SU-DHL-6 (cell line): ENCODE measurements around the gene ARHGAP29.

Source experiments
- EZH2phosphoT487 ChIP-seq: fragments of 200-600 bp; sonication (generic), shearing (Covaris generic); conservative IDR thresholded peaks from 2 replicates; pipeline ENCODE4 v1.6.1; 2018; ENCODE audit warnings: mild to moderate bottlenecking, antibody characterized with exemption, low read length, moderate library complexity, mixed read lengths
- TF ChIP-seq, protein P1 (sequence below): fragments of 200-600 bp; sonication (generic); IDR thresholded peaks from one replicate; pipeline ENCODE4 v1.5.1; 2017; ENCODE audit warnings: antibody characterized with exemption, mild to moderate bottlenecking, low read length, moderate library complexity; ENCODE audit not compliant: insufficient read depth, poor library complexity, severe bottlenecking

DNA sequence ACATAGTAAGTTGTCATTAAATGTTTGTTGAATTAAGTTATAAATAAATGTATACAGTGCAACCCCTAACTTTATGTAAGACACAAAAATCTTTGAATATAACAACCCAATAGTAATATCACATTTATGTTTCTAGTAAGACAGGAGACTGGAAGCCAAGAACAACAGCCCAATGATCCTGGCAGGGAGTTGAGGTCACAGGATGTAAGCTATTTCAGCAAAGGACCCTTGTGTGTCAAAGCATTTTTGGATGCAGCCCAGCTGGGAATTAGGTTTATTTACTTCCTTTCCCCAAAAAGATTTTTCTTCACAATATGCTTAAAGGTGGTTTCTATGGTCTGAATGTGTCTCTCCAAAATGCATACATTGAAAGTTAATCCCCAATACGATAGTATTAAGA, 82.4 kb downstream of the ARHGAP29 start:
- TF ChIP-seq, protein P1, sequence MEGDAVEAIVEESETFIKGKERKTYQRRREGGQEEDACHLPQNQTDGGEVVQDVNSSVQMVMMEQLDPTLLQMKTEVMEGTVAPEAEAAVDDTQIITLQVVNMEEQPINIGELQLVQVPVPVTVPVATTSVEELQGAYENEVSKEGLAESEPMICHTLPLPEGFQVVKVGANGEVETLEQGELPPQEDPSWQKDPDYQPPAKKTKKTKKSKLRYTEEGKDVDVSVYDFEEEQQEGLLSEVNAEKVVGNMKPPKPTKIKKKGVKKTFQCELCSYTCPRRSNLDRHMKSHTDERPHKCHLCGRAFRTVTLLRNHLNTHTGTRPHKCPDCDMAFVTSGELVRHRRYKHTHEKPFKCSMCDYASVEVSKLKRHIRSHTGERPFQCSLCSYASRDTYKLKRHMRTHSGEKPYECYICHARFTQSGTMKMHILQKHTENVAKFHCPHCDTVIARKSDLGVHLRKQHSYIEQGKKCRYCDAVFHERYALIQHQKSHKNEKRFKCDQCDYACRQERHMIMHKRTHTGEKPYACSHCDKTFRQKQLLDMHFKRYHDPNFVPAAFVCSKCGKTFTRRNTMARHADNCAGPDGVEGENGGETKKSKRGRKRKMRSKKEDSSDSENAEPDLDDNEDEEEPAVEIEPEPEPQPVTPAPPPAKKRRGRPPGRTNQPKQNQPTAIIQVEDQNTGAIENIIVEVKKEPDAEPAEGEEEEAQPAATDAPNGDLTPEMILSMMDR, result no peak
- no peak for TF ChIP-seq EZH2phosphoT487
